ENCODE measurements around the gene NEK11. TPM values are rescaled to one million over a fixed set of nuclear protein-coding genes. Genes with fewer than 3 reads are reported as not detected.
A peak's percentile ranks its signal among the peaks of the same experiment; 100 is the strongest.

NEK11 gene
- polyA plus RNA-seq, 1 of the 3 experiments (the other 2 are of a cell fraction): 4.7 TPM

- no peak overlapping the region for H2AFZ ChIP-seq (ENCODE audit: low read depth)
- H3F3A ChIP-seq (replicated peaks; ENCODE audit: insufficient read depth): no peaks in the 10 kb centered on the region
- no peak overlapping the region for H3K4me3 ChIP-seq (ENCODE audit: low read depth in 2 of 2, low read length in 1 of 2)
- no peaks in the 10 kb centered on the region for H4K20me1 ChIP-seq (ENCODE audit: insufficient read depth)
- H3K4me1 ChIP-seq (ENCODE audit: control insufficient read depth in 1 of 2, insufficient read depth in 2 of 2, low read depth in 1 of 2, low read length in 1 of 2): peaks cover 0 to 40% of the 10 kb centered on the region in 2 experiments; a peak in 2 of 4 replicates
- 90% methylated on average over 3 of the region's 3 CpGs for WGBS (ENCODE audit: low lambda C conversion rate)
- no peak overlapping the region for H3K9ac ChIP-seq
- H3K4me2 ChIP-seq: no peak overlapping the region
- DNase-seq: no peak
- no peaks in the 10 kb centered on the region for H3K36me3 ChIP-seq (replicated peaks in 1 of 2; ENCODE audit: control insufficient read depth in 1 of 2, insufficient read depth in 2 of 2, low read length in 1 of 2)
- H3K27me3 ChIP-seq (ENCODE audit: insufficient read depth): no peaks in the 10 kb centered on the region
- TF ChIP-seq RFX5 (IDR thresholded peaks at IDR 0.05; ENCODE audit: low read length) (no peak), ZBTB33 (IDR thresholded peaks at IDR 0.05; ENCODE audit: borderline replicate concordance, low read depth) (no peak), MAX (IDR thresholded peaks at IDR 0.05; ENCODE audit: low read depth) (no peak), FOXM1 (IDR thresholded peaks at IDR 0.05; ENCODE audit: low read depth) (no peak), RCOR1 (IDR thresholded peaks at IDR 0.05; ENCODE audit: low read length) (no peak), PBX3 (IDR thresholded peaks at IDR 0.05) (no peak), SIN3A (IDR thresholded peaks at IDR 0.05; ENCODE audit: borderline replicate concordance, low read depth, low read length) (no peak), GABPA (IDR thresholded peaks at IDR 0.05; ENCODE audit: low read depth) (no peak), RAD21 (IDR thresholded peaks at IDR 0.05; ENCODE audit: low read length) (no peak), RXRA (IDR thresholded peaks at IDR 0.05; ENCODE audit: borderline replicate concordance, low read depth) (no peak), CTCF (IDR thresholded peaks at IDR 0.05) (no peak), TEAD4 (IDR thresholded peaks at IDR 0.05; ENCODE audit: borderline replicate concordance, insufficient read depth) (no peak), EP300 (IDR thresholded peaks at IDR 0.05; ENCODE audit: borderline replicate concordance in 1 of 2, low read depth in 1 of 2, low read length in 1 of 2) (no peak), EZH2phosphoT487 (IDR thresholded peaks at IDR 0.05; ENCODE audit: borderline replicate concordance, low read depth) (no peak)
- POLR2A ChIA-PET: no interaction called here
- no peaks in the 10 kb centered on the region for H3K9me3 ChIP-seq
- CTCF ChIA-PET: no interaction called here
- H3K79me2 ChIP-seq (ENCODE audit: insufficient read depth): no peaks in the 10 kb centered on the region
- no peaks in the 10 kb centered on the region for H3K9me2 ChIP-seq
- H3K27ac ChIP-seq (ENCODE audit: low read depth in 2 of 2, low read length in 1 of 2): peak overlapping the region in 1 of 2 experiments; percentile 92; a peak in 2 of 4 replicates
Measured at GRCh38 chr3:131232711-131233267, 206.1 kb downstream of the NEK11 start.

All from SK-N-SH (cell line).